Retinal pigment epithelial cell (primary cell): ENCODE measurements around the gene RNF130.
"Not testable (repeated sequence)": the region's sequence is repeated elsewhere in the genome, so short reads cannot be mapped to it uniquely, and the experiment has no call there.

Experiments
- DNase-seq: peaks from one replicate; pipeline ENCODE4 v3.0.0-alpha.2; 2010; ENCODE audit warnings: low read depth
- H3K4me3 ChIP-seq: 2 replicates; pipeline ENCODE4 v1.5.1; 2011; ENCODE audit warnings: mild to moderate bottlenecking, low read length, control low read depth, moderate library complexity
- TF ChIP-seq, protein P1 (sequence below): conservative IDR thresholded peaks from 2 replicates; pipeline ENCODE4 v1.5.1; 2011; ENCODE audit warnings: low read depth, low read length, control low read depth, inconsistent platforms

RNF130 gene

DNA sequence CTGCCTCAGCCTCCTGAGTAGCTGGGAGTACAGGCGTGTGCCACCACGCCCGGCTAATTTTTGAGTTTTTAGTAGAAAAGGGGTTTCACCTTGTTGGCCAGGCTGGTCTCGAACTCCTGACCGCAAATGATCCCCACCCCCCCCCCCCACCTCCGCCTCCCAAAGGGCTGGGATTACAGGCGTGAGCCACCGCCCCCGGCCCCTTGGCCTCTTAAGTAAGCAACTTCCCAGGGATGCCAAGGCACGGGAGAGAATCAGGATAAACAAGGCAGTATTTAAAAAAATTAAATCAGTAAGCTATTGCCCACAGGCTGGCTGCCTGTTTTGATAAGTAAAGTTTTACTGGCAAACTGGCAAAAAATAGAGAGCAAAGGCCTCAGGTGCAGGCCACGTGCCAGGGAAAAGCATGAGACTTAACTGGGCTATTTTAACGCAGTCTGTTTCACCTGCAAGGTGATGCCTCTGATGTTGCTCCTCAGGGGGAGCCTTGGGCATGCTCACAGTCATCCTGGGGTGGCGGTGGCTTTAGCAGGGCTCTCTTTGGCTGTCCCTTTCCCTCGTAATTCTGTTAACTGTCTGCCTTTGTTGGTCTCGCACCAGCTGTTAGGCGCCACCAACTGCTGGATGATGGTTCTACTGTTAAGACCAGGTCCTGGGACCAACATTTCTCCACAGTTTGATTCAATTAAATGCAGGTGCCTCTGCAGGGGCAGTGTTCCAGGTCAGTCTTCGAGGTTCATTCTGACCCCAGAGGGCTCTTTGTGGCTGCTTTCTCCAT is 19.4 kb upstream of the RNF130 start:
- TF ChIP-seq, protein P1, sequence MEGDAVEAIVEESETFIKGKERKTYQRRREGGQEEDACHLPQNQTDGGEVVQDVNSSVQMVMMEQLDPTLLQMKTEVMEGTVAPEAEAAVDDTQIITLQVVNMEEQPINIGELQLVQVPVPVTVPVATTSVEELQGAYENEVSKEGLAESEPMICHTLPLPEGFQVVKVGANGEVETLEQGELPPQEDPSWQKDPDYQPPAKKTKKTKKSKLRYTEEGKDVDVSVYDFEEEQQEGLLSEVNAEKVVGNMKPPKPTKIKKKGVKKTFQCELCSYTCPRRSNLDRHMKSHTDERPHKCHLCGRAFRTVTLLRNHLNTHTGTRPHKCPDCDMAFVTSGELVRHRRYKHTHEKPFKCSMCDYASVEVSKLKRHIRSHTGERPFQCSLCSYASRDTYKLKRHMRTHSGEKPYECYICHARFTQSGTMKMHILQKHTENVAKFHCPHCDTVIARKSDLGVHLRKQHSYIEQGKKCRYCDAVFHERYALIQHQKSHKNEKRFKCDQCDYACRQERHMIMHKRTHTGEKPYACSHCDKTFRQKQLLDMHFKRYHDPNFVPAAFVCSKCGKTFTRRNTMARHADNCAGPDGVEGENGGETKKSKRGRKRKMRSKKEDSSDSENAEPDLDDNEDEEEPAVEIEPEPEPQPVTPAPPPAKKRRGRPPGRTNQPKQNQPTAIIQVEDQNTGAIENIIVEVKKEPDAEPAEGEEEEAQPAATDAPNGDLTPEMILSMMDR, result peak; percentile 42
- H3K4me3 ChIP-seq, result no peak overlapping the region
- DNase-seq, result no peak

DNA sequence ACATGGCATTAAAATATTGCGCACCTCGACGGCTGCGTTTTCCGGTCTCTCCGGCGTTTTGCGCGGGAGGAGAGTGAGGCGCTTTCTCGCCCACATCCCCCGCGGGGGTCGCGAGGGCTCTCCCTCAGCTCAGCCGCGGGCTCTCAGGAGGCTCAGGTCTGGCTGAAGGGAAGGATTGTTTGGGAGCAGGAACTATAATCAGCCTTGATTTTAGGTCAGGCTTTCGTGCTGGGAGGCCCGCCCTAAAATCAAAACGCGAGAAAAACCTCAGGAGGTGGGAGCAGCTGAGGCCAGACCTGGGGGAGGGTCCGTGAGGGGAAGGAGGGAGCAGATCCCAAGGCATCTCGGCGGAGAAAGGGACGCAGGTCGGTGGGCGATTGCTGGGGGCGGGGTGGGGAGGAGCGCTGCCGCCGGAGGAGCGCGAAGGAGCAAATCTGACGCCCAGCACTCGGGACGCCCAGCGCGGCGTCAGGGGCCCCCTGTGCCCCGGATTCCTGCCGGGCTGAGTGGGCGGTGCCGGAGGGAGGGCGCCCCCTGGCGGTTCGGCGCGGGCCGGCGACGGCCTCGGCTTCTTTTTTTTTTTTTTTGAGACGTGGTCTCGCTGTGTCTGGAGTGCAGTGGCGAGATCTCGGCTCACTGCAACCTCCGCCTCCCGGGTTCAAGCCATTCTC is 18.7 kb upstream of the RNF130 start:
- no peak for DNase-seq
- H3K4me3 ChIP-seq, result peak overlapping the region; percentile 64
- TF ChIP-seq, protein P1, result peak; percentile 77

DNA sequence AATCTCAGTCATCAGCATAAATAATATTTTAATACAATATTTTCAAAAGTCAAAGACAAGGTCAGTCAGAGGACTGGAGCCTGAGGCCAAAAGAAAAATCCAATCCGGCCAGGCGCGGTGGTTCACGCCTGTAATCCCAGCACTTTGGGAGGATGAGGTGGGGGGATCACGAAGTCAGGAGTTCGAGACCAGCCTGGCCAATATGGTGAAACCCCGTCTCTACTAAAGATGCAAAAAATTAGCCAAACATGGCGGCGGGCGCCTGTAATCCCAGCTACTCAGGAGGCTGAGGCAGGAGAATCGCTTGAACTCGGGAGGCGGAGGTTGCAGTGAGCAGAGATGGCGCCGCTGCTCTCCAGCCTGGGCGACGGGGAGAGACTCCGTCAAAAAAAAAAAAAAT is 18.1 kb upstream of the RNF130 start:
- peak overlapping the region; percentile 64 for H3K4me3 ChIP-seq
- not testable (repeated sequence) for DNase-seq

GRCh38 chr5:180088561-180088960 is 17.0 kb upstream of the RNF130 start:
- TF ChIP-seq, protein P1, result no peak
- no peak overlapping the region for H3K4me3 ChIP-seq
- no peak for DNase-seq

GRCh38 chr5:180086816-180087399 is 15.3 kb upstream of the RNF130 start:
- TF ChIP-seq, protein P1, result no peak
- H3K4me3 ChIP-seq, result no peak overlapping the region
- no peak for DNase-seq

- H3K4me3 ChIP-seq, result no peak overlapping the region
- DNase-seq, result no peak
- TF ChIP-seq, protein P1, result no peak
Measured at GRCh38 chr5:180085837-180086236, 14.3 kb upstream of the RNF130 start.

- TF ChIP-seq, protein P1, result no peak
- no peak for DNase-seq
- H3K4me3 ChIP-seq, result no peak overlapping the region
Measured at GRCh38 chr5:180084638-180085561, 13.3 kb upstream of the RNF130 start.
